GM12874 (cell line): ENCODE measurements around the gene KLC1.

Experiments used
- TF ChIP-seq, protein P1 (sequence below): IDR thresholded peaks from 2 replicates; pipeline ENCODE4 v1.5.1; 2011; ENCODE audit warnings: low read depth, mild to moderate bottlenecking, control low read depth, low read length, moderate library complexity; ENCODE audit not compliant: insufficient read depth

KLC1 gene

DNA sequence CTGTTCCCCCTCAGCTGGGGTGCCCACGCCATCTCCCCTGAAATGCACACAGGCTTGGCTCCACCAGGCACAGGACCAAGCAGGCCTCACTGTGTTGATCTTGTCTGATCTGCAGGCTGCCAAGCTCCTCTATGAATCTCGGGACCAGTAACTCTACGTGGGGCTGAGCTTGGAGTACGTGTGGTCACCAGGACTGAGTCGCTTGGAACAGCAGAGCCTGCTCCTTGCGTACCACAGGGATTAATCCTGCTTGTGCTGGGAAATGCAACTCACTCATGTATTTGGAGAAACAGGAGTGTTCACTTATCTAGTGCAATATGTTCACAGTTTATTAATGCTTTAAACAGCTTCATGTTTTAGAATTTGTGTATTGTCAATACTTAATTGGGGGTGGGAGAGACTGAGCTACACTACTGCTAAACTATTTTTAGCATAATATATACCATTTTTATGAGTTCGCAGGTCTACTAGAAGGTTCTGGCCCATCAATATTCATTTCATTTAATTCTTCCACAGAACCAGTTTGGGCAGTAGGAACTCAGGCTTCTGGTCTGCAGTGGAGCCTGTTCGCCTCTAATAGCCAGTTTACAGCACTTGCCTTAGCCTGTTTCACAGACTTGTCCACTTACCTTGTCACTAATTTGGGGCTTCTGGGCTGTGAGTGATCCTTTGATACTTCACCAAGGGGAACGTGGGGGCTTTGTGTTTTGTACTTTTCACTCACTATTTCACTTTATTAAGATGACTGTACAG lies 104.0 kb downstream of the KLC1 start:
- TF ChIP-seq, protein P1, sequence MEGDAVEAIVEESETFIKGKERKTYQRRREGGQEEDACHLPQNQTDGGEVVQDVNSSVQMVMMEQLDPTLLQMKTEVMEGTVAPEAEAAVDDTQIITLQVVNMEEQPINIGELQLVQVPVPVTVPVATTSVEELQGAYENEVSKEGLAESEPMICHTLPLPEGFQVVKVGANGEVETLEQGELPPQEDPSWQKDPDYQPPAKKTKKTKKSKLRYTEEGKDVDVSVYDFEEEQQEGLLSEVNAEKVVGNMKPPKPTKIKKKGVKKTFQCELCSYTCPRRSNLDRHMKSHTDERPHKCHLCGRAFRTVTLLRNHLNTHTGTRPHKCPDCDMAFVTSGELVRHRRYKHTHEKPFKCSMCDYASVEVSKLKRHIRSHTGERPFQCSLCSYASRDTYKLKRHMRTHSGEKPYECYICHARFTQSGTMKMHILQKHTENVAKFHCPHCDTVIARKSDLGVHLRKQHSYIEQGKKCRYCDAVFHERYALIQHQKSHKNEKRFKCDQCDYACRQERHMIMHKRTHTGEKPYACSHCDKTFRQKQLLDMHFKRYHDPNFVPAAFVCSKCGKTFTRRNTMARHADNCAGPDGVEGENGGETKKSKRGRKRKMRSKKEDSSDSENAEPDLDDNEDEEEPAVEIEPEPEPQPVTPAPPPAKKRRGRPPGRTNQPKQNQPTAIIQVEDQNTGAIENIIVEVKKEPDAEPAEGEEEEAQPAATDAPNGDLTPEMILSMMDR: no peak

DNA sequence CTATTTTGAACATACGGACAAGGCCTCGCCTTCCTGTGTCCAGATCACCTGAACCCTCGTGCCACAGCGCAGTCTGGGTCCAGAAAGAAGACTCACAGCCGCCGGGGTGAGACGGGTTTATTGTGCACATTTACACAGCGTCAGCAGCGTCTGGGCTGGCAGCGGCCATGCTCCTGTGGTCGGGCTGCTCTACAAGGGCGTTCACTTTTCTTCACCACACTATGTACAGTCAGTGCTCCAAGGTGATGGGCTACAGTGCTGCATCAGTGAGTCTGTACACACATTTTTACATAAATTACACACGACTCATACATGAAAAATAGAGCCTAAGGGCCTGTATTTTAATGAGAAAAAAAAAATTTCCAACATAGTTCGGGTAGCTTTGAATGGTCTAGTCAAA lies 104.6 kb downstream of the KLC1 start:
- TF ChIP-seq, protein P1: no peak

DNA sequence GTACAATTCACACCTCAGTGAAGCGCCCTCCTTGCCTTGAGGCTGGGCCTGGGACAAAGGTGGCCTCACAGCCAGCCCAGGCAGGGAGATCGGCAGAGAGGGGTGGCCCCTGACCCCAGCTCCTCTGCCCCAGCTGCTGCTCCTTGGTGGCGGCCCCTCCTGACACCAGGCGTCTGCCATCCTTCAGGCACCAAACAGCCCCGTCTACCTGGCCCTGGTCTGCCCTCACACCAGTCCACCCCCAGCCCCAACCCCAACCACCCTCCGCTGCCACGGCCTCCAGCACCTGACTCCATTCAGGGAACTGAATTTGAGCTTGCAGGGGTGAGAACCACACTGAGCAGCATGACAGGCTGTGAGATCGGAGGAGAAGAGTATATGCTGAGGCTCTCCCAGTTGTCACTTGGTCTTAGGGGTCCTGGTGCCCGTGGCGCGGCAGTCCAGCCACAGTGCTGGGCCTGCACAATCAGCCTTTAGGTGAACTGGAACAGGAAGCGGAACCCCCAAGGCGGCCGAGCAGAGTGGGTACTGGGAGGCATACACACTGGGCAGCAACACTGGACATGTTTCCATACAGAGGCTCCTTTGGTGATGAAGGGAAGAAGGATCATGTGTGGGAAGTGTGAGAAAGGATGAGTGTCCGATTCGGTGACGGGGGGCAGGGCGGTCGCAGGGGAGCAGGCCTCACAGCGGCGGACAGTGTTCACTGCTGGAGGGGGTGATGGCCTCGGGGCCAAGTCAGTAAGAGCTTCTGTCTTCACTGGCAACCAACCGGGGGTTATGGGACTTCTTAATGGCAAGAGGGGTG lies 105.3 kb downstream of the KLC1 start:
- TF ChIP-seq, protein P1: no peak

DNA sequence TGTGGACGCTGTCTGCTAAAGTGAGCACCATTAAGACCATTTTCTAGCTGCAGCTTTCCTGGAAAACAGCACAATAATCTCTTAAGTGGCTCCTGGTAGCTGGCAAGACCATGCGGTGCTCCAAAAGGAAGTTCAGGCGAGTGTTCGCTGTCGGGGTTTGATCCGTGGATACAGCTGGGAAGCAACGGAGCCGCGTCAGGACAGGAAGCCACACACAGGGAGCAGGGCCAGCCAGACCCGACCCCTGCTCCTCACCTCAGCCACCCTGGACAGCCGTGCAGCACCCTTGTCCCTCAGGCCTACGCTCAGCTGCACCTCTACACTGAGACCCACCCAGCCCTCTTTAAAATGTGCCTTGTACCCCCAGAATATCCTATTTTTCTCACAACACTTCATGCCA lies 106.0 kb downstream of the KLC1 start:
- TF ChIP-seq, protein P1: no peak

DNA sequence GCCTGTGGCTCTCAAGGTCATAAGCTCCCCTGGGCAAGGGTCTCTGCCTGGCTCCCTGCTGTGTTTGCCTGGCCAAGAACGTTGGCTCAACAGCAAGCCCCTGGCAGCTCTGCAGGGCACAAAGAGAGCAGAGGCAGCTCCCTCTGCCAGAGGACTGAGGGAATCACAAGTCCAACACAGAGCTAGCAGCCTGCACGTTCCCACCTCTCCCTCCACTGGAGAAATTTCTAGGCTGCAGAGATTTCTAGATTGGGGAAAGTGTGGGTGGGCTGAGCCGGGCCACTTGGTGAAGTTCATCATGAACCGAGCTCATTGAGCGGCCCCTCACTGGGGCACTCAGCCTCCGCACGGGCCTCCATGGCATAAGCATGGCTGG lies 106.4 kb downstream of the KLC1 start:
- TF ChIP-seq, protein P1: no peak

DNA sequence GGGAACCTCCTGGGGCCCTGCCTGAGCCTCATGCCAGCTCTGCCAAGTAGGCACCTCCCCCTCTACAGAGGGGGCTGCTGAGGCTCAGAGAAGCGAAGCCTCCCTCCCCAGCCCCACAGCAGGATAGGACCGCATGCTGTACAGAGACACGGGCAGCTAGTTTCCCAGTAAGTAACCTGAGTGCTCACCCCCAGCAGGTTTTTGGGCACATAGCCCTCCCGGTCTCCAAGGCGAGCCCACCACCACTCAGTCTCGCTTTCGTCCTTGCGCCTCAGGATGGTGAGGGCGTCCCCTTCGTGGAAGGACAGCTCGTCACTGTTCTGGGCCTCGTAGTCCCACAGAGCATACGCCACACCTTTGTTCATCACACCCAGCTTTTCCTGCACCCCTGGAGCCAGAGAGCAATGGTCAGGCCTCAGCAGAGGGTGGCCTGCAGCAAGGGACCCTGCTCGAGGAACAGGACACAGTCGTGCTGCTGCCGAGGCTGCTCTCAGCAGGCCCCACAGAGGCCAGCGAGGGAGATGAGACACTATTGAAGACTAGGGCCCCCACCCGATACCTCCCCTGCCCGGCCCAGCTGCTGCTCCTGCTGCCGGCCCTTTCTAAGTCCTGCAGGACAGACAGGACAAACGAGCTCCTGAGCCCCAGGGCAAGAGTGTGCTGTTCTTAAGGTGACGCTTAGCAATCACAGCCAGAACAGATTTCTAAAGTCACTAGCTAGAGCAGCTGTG lies 107.0 kb downstream of the KLC1 start:
- TF ChIP-seq, protein P1: no peak
